Activated CD8-positive, alpha-beta memory T cell treated with anti-CD3 and anti-CD28 coated beads for 4 hours (primary cell): ENCODE measurements around the gene MZT2A.
"Not testable (repeated sequence)": the region's sequence is repeated elsewhere in the genome, so short reads cannot be mapped to it uniquely, and the experiment has no call there.

Experiments
- DNase-seq, 2 donors: peaks; one replicate each; pipeline ENCODE4 v3.0.0-alpha.2; 2020; ENCODE audit warnings: low read depth in 2 of 2

The MZT2A gene

DNA sequence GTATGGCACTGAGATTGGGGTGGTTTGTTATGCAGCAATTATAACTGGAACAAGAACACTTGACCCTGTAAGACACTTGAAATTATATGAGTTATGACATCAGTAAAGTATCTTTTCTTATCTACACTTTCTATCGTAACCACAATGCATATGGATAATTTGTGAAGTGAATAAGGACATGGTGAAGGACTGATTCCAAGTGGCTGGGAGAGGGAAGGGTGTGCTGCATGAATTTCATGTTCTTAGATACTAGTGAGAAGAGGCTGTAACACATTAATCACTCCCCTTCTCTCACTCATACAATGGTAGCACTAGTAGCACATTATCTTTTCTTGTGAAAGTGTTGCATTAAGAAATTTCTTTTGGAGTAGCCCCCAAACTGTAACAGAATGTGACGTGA lies 37.3 kb downstream of the MZT2A start:
- DNase-seq = not testable (repeated sequence)

DNA sequence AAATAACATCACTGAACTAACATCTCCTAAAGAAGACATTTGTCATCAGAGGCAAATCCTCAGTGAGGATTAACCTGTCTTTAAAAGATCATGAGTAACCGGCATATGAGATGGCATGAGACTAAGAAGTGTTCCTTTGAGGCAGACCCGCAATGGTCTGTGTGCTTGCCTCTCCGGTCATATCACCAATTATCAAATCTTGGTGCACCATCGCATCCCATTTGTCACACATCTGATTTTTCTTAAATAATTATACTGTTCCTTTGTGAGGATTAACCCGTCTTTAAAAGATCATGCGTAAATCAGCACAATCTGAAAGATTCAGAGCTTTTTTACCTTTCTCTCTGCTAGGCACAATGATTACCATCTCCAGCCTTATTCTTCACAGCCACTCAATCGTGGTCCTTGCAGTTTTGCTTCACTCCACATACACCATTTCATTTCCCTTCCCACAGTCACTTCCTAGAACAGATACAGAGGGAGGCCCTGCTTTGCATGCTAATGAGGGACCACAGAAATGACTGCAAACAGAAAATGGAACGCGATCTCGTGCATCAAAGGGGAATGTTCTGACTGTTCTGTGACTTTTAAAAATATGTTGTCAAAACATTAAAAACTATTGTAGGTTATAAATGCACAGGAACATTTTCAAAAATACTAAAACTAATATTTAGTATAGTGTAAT lies 40.8 kb downstream of the MZT2A start:
- DNase-seq = not testable (repeated sequence)

DNA sequence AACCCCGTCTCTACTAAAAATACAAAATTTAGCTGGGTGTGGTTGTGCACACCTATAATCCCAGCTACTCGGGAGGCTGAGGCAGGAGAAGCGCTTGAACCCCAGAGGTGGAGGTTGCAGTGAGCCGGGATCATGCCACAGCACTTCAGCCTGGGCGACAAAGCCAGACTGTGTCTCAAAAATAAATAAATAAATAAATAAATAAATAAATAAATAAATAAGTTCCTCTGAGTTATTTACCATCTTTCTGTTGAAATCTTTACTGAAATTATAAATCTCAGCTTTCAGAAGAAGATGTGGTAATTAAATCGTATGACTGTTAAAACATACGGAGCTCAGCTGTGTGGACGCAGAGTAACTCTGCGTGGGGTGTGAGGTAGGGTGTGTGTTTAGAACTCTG lies 44.2 kb downstream of the MZT2A start:
- not testable (repeated sequence) for DNase-seq

DNA sequence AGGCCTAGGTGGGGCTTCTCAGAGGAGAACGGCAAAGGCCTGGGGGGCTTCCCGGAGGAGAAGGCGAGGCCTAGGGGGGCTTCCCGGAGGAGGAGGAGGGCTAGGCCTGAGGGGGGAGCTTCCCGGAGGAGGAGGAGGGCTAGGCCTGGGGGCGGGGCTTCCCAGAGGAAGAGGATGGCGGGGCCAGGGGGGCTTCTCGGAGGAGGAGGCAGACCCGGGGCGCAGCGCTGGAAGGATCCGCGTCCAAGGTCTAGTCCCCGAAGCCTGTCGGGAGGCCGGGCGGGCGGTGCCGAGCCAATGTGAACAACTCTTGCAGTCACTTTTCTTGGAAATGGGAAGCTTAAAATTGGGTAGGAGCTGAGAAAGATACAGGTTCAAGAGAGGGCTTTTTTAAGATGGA lies 46.3 kb downstream of the MZT2A start:
- DNase-seq = no peak

DNA sequence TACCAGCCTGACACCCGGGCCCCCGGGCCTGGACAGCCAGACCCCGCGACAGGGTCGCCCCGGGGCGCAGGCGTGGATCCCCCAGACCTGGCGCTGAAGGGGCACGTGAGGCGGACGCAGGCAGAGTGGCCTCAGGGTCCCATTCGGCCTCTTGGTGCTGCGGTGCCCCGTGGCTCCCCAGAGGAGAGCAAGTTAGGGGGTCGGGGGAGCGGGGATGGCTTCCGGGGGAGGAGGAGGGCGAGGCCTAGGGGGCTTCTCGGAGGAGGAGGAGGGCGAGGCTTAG lies 46.7 kb downstream of the MZT2A start:
- DNase-seq = not testable (repeated sequence)

DNA sequence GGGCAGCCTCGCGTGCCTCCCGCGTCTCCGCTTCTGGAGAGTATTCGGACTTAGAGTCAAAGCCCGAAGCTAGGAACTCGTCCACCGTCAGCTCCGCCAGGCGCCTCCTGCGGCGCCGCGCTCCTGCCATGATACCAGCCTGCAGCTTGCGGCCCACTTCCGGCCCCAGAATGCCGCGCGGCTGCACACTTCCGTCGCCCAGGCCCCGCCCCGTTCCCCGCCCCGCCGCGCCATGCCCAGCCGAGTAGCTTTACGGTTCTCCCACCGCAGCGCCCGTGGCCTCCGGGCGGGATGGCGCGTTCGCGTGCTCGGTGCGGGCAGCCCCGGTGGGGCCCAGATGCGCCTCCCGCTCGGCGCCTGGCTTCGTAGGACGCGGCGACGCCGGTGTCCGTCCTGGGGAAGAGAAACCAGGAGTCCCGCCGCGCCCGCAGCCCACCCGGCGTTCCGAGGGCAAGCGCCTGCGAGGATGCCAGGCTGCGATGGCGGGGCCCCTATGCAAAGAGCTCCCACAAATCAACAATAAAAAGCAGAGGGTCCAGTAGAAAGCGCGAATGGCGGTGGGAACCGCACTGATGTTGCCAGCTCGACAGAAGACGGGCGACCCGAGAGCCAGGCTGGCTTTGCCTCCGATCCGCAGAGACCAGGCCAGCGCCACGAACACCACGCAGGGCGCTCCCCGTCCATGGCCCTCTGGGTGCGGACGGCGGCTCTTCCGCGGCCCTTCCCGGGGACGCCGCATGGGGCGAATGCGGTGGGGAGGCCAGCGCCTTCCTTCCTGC lies 47.3 kb downstream of the MZT2A start:
- DNase-seq = not testable (repeated sequence)

DNA sequence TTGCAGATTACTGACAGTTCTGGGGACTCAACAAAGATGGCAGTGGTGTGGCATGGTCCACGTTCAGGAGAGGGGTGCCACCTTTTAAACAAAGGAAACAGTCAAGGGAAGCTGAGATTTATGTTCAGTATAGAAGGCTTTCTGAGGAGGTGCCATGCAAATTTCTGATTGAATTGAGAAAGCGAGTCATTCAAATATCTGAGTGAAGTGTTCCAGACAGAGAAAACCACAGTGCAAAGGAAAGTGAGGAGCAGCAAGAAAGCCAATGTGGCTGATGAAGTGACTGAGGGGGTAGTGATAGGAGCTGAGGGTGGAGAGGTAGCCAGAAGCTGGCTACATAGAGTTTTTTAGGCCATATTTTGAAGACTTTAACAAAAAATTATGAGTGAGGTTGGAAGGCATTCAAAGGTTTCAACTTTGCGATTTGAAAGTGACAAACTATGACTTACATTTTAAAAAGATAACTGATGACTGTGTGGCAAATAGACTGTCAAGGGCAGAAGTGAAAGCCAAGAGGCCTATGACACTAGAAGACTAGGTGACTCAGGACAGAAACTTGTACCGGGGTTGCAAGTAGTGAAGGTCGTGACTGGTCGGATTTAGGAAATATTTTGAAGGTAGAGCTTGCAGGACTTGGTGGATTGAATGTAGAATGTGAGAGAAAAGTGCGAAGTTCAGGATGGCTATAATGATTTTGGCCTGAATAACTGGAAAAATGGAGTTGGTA lies 51.3 kb downstream of the MZT2A start:
- not testable (repeated sequence) for DNase-seq
